Measurements from ENCODE around the gene ZNF714. TPM values are rescaled to one million over a fixed set of nuclear protein-coding genes. Genes with fewer than 3 reads are reported as not detected.
A peak's percentile ranks its signal among the peaks of the same experiment; 100 is the strongest.

The ZNF714 gene
- total and polyA plus RNA-seq, 9 of the 15 experiments (the other 6 are each of a cell fraction or from before 2014, with no cell fraction given): 16.2 to 40.8 (median 28.9) TPM

- ChIA-PET POLR2A (no interaction called here), CTCF (ENCODE audit: low intra/inter-chr PET ratio) (no interaction called here)
- BruUV-seq (replicated peaks): no TSS peak
- FAIRE-seq (no peak), ATAC-seq (no peak), DNase-seq (ENCODE audit: extremely low read depth in 1 of 4, low spot score in 3 of 4) (no peak)
- intact Hi-C loops (cut with micrococcal nuclease): no loop called here
- H3K79me2 ChIP-seq (ENCODE audit: control insufficient read depth, insufficient read depth, low read length): peaks cover 14% of the 10 kb centered on the region; the same call in 2 of the 3 replicates
- H3K9me1 ChIP-seq (ENCODE audit: control insufficient read depth, insufficient read depth, low read length): no peaks in the 10 kb centered on the region
- no peaks in the 10 kb centered on the region; a peak in 1 of 5 replicates for H3K4me1 ChIP-seq (replicated peaks in 1 of 2; ENCODE audit: control insufficient read depth in 2 of 2, insufficient read depth in 2 of 2, low read length in 2 of 2)
- H2AFZ ChIP-seq (ENCODE audit: low read depth, low read length): no peak overlapping the region
- H3K27ac ChIP-seq (ENCODE audit: extremely low read depth, low read depth, low read length): no peak overlapping the region
- H3K36me3 ChIP-seq (ENCODE audit: control insufficient read depth, insufficient read depth, low read length): peaks cover 15% of the 10 kb centered on the region; the same call in 2 of the 3 replicates
- no peak overlapping the region for H3K4me3 ChIP-seq
- in situ Hi-C loops (cut with MboI): no loop called here
- no peaks in the 10 kb centered on the region for H4K20me1 ChIP-seq (replicated peaks; ENCODE audit: control insufficient read depth, insufficient read depth, low read length)
- H3K9ac ChIP-seq (ENCODE audit: insufficient read depth in 1 of 2, low read depth in 2 of 2, low read length in 2 of 2): no peak overlapping the region
- H3K4me2 ChIP-seq (ENCODE audit: insufficient read depth, low read length): no peak overlapping the region
- TF ChIP-seq ZBTB33 (CRISPR knock-in tag; IDR thresholded peaks at IDR 0.05) (peak; percentile 99), NKRF (IDR thresholded peaks at IDR 0.05; ENCODE audit: borderline replicate concordance) (no peak)
- H3K9me3 ChIP-seq (replicated peaks; ENCODE audit: control insufficient read depth, insufficient read depth, low read depth, low read length): peaks cover 7% of the 10 kb centered on the region
- WGBS (ENCODE audit: insufficient coverage, low coverage, missing lambda C conversion rate): 91% methylated on average over 3 of the region's 3 CpGs
- H3K27me3 ChIP-seq (ENCODE audit: control insufficient read depth in 2 of 2, insufficient read depth in 2 of 2, low read length in 2 of 2): no peaks in the 10 kb centered on the region
These were observed 35.5 kb upstream of the ZNF714 start for GRCh38 chr19:21046489-21046888.

All from K562 (cell line).